HG03460 (cell line): ENCODE data around the gene MRPL16.
A peak's percentile ranks its signal among the peaks of the same experiment; 100 is the strongest.
"Not testable (repeated sequence)": the region's sequence is repeated elsewhere in the genome, so short reads cannot be mapped to it uniquely, and the experiment has no call there.

Experiments used
- ATAC-seq: cut with Tn5 transposase; IDR thresholded peaks from one replicate; pipeline ENCODE4 v1.9.1; 2021; ENCODE audit not compliant: unreplicated experiment

MRPL16 gene

DNA sequence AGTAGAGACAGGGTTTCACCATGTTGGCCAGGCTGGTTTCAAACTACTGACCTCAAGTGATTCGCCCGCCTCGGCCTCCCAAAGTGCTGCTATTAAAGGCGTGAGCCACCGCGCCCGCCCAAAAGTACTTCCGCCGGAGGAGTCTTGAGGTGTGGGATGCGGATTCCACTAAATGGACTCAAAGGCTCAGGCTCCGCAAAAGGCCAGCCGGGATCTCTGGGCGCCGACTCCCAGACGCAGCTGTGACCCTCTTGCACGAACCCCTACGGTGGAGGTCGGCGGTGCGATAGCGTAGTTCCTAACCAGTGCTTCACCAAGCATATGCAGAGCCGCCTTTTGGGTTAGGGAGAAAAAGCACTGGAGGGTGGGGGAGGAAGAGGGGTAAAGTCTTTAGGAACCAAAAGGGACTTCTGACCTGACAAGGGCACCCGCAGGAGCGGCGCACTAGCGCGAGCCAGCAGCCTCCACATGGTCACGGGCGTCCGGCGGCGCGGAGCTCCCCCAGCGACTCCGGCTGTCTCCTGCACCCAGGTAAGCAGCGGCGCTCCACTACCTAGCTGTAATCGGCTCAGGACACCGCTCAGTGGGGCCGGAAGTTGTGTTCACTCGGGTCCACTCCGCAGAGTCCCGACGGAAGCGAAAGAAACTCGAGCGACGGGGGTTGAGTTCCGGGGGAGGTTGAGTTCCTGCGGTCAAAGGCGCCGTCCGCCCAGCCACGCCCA, at the start of gene MRPL16:
Gene MRPL16 (minus strand): TSS at position 590 of the 722 bp plus-strand sequence. CDS start 120 bp downstream, at position 470.
- ATAC-seq, result peak; percentile 93

- no peak for ATAC-seq
These were observed 49.1 kb upstream of the MRPL16 start for GRCh38 chr11:59859673-59860072.

GRCh38 chr11:59857439-59858434, 47.2 kb upstream of the MRPL16 start:
- no peak for ATAC-seq

- no peak for ATAC-seq
These were observed 44.3 kb upstream of the MRPL16 start for GRCh38 chr11:59854871-59855270.

- ATAC-seq, result not testable (repeated sequence)
These were observed 40.8 kb upstream of the MRPL16 start for GRCh38 chr11:59851416-59851815.

GRCh38 chr11:59849551-59849950, 39.0 kb upstream of the MRPL16 start:
- ATAC-seq, result not testable (repeated sequence)

- ATAC-seq, result no peak
These were observed 38.6 kb upstream of the MRPL16 start for GRCh38 chr11:59849129-59849528.

GRCh38 chr11:59848439-59848838, 37.9 kb upstream of the MRPL16 start:
- not testable (repeated sequence) for ATAC-seq

DNA sequence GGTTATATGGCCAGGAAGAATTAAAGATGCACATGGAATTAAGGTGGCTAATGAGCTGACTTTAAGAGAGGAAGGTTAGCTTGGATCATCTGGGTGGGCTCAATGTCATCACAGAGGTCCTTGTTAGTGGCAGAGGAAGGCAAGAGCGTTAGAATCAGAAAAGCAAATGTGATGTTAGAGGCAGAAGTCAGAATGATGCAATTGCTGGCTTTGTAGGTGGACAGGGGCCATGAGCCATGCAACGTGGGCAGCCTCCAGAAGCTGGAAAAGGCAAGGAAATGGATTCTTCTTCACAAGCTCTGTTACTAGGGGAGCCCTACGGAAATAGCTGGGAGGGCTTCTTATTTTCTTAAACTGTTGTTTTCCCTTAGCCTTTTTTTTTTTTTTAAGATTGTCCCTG, 37.0 kb upstream of the MRPL16 start:
- ATAC-seq, result no peak

GRCh38 chr11:59846556-59846955, 36.0 kb upstream of the MRPL16 start:
- no peak for ATAC-seq

DNA sequence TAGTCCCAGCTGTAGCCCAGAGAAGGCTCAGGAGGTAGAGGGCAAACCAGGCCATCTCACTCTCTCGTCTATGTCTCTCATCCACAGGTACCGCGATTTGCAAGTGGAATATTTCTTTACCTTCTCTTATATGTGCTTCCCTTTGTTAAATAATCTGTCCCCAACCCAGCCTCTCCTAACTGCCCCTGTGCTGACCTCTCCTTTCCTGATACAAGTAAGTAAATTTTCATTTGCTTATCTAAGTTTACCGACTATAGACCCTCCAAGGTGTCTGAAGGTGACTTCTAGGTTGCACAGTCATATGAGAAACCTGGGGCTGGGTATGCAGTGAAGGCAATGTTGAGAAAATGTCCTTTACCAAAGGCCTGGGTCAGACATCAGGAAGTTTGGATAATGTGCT, 34.8 kb upstream of the MRPL16 start, which contains the start of gene CBLIF:
Gene CBLIF (minus strand): TSS at position 101 of the 400 bp plus-strand sequence. CDS start 46 bp downstream, at position 55.
- ATAC-seq, result no peak

GRCh38 chr11:59842316-59842715, 31.7 kb upstream of the MRPL16 start:
- ATAC-seq, result no peak

DNA sequence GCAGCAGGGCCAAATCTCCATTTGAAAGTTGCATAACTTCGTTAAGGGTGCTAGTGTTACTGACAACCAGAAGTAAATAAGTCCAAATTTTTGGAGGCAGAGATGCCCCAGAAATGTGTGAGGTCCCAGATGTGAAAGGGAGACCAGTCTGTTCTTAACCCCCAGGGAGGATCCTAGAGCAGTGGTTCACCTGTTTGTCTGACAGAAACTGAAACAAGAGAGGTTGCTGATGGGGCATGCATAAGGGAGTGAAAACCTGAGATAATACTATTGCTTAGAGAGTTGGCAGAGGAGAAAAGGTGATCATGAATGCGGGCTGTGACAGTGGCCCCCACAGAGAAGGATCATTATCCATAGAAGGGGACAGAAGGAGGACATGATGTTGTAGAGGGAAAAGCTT, 30.9 kb upstream of the MRPL16 start:
- peak; percentile 65 for ATAC-seq

- ATAC-seq, result no peak
These were observed 29.0 kb upstream of the MRPL16 start for GRCh38 chr11:59839615-59840014.

DNA sequence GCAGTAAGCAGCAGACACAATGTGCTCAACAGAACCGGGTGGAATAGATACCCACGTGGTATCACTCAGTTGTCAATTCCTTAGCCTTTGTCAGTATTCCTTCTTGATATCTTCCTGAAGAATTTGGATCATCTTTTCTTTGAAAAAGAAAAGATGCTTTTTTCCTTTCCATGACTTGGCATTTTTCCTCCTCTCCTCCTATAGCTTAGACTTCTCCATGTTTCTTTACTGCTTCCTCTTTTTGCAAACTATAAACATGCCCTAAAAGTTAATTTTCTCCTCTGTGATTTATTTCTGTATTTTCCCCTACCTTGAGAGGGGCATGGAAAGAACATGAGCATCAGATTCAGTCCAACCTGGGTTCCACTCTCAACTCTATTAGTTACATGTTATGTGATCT, 23.0 kb upstream of the MRPL16 start:
- ATAC-seq, result no peak

DNA sequence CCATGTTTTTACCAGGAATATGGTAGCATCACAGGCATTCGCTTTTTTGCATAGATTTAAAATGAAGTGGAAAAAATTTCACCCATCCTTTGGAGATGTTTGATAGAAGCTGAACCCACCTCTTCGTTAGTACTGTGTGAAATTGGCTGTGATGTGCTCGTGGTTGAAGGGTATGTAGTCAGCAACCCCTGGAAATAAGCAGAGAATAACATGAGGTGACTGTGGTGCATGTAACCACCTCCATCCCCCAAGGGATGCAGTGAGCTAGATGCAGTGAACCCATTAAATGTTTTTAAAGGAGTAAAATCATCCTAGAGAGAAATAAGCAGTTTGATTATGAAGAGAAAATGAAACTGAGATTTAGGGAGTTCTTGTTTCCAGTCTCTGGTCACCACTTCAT, 18.8 kb upstream of the MRPL16 start:
- ATAC-seq, result no peak

DNA sequence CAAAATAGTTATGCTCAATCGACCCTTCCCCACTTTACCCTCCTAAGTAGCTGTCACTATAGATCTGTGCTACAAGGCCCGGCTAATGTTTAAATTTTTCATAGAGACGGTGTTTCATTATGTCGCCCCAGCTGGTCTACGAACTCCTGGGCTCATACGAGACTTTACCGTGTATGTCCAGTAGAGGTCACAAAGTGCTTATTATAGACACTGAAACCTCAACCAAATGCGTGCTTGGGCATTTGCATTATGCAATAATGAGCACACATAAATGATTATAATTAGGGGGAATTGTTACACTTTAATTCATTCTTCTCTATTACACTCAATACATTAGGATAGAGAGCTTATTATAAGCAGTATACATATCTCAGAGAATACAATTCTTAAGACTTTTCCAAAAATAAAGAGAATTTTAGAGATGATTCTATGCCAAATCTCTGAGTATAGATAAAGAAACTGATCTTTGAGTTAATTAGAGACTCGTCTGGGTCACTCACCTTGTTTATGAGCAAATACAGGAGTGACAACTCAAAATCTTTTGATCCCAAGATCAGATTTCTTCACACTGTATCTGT, 12.5 kb upstream of the MRPL16 start:
- peak; percentile 80 for ATAC-seq

DNA sequence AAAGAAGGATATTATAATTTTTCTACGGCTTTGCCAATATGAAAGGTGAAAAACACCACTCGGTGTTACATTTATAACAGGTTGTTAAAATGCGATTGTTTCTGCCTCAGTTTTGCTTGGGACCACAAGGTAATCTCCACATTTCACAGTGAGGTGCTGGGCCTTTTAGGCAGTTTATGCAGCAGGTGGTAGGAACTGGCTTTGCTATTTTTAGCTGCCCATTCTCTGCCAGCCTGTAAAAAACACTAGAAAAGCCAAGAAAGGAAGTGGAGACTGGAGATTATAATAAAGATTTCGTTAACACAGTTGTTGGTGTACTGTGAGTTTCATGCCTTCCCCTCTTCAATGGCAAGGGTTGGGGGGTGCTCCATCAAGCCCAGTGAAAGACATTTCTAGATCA, 8.0 kb upstream of the MRPL16 start:
- peak; percentile 39 for ATAC-seq

GRCh38 chr11:59816434-59816833, 5.9 kb upstream of the MRPL16 start:
- not testable (repeated sequence) for ATAC-seq

DNA sequence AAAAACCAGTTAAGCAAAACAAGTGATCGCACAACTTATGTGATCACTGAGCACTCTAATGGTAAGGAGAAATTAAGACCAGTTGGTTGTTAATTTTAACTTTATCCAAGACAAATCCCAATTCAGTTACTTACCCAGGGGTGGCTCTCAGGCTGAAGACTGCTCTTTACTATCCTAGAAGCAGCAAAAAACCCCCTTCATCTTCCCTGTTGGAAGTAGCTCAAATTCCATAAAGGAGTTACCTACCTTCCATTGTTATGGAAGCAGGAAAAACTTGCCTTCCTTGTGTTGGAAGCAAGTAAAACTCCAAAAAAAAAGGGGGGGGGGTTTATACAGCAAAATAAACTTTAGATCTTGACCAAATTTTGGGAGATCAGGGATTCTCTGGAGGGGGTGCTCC, 5.2 kb upstream of the MRPL16 start:
- ATAC-seq, result no peak

DNA sequence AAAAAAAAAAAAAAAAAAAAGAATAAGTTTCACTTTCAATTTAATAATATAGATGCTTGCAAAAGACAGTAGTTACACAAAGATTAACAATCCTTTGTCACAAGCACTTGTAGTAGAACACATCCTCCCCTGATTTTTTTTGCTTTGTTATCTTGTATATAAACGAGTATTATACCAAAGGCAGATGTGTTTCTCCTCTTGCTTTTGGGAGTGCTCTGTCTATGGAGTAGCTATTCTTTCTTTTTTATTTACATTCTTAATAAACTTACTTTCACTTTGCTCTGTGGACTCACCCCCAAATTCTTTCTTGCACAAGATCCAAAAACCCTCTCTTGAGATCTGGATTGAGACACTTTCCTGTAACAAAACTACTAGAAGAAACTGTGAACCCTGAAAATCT, 3.4 kb upstream of the MRPL16 start:
- ATAC-seq, result no peak
